Gastrocnemius medialis (tissue), 4 donors: ENCODE measurements around the gene OTUD4.

Experiments used
- POLR2A ChIP-seq, 2 donors: fragments of 450-650 bp; IDR thresholded peaks; one replicate each; pipeline ENCODE4 v1.6.1; 2017; ENCODE audit warnings: antibody characterized with exemption in 2 of 2, mild to moderate bottlenecking in 2 of 2, moderate library complexity in 2 of 2
- TF ChIP-seq, protein P1 (sequence below), 5 experiments: fragments of 450-650 bp in 3 of 5; fragments of 200-600 bp in 2 of 5; sonication (generic) in 2 of 5; IDR thresholded peaks in 4 of 5; conservative IDR thresholded peaks in 1 of 5; 1 replicate in 4 of 5; 2 replicates in 1 of 5; pipeline ENCODE4 v1.5.1; 2016 to 2019; ENCODE audit warnings: antibody characterized with exemption in 5 of 5, mild to moderate bottlenecking in 3 of 5, moderate library complexity in 3 of 5

DNA sequence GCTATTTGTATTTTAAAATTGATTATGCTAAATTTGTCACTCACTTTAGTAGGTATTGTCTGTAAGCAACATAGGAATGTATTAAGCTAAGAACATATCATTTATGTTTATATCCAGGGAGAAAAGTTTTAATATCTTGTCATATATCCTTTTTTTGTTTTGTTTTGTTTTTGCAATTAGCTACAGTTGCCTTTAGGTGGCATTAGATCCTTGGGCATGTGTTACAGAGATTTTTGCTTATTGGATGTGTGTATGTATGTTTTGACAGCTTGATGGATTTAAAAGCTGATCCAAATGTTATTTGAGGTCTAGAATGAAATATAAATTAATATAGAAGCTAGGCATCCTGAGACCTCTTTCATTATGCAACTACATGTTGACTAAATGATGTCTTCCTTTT is 36.1 kb upstream of the OTUD4 start:
- TF ChIP-seq, protein P1, sequence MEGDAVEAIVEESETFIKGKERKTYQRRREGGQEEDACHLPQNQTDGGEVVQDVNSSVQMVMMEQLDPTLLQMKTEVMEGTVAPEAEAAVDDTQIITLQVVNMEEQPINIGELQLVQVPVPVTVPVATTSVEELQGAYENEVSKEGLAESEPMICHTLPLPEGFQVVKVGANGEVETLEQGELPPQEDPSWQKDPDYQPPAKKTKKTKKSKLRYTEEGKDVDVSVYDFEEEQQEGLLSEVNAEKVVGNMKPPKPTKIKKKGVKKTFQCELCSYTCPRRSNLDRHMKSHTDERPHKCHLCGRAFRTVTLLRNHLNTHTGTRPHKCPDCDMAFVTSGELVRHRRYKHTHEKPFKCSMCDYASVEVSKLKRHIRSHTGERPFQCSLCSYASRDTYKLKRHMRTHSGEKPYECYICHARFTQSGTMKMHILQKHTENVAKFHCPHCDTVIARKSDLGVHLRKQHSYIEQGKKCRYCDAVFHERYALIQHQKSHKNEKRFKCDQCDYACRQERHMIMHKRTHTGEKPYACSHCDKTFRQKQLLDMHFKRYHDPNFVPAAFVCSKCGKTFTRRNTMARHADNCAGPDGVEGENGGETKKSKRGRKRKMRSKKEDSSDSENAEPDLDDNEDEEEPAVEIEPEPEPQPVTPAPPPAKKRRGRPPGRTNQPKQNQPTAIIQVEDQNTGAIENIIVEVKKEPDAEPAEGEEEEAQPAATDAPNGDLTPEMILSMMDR (IDR thresholded peaks at IDR 0.05 in 4 of 5, conservative IDR thresholded peaks at IDR 0.05 in 1 of 5) = peak in 3 of 5 experiments; percentile 29 to 43 (median 35)
- TF ChIP-seq POLR2A (IDR thresholded peaks at IDR 0.05) = no peak
